ENCODE measurements around the gene RNF223.
A peak's percentile ranks its signal among the peaks of the same experiment; 100 is the strongest.
"Not testable (repeated sequence)": the region's sequence is repeated elsewhere in the genome, so short reads cannot be mapped to it uniquely, and the experiment has no call there.

The RNF223 gene

DNA sequence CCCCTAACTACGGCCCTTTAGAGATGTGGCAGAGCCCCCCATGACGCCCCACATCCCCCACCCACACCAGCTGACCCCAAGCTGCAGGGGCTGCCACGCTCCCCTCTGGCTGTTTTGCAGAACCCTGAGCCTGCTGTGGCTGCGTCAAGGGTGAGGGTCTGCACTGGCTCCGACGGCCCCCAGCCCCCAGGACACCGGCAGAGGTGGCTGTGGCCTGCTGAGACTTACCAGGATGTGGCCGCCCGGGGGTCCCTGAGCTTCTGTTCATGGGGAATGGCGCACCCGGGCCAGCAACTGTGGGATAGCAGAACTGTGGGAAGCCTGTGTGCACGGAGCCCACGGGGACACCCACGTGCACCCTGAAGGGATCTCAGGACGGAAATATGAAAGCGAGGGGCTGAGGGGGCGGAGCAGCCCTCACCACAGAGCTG lies 12.8 kb upstream of the RNF223 start:
- FAIRE-seq, result no peak

DNA sequence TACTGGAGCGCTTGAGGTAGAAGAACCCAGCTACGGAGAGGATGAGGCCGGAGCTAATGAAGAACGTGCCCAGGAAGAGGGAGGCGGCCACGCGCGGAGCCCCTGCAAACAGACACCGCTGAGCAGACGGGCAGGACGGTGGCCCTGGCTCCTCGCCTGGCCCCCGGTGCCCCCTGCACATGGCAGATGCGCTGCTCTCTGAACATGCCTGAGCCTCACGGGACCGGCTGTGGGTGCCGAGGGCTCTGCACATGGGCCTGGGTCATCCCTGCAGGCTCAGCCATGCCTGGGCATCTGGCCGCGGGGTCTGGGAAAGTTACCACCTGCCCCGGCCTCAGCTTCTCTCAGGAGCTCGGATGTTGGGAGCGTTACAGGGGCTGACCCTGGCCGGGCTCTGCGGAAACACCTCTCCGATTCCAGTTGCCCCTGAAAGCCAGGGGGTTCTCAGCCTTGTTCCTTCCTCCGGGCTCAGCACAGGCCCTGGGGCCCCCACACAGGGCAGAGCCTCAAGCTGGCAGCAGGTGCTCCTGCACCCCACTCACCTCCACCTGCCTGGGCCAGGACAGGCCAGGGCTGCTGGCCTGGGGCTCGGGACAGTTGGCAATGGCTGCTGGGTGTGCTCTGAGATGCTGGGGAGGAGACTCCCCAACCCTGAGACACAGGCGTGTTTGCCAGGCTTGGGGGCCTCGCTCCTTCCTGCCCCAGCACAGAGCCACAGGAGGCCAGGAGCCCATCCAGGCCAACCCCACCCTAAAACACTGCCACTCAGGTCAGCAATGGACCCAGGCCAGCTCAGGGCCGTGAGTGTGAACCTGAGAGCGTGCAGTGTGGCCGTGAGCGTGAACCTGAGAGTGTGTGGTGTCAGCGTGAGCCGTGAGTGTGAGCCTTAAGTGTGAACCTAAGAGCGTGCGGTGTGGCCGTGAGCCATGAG lies 12.1 kb upstream of the RNF223 start:
- no peak for FAIRE-seq

DNA sequence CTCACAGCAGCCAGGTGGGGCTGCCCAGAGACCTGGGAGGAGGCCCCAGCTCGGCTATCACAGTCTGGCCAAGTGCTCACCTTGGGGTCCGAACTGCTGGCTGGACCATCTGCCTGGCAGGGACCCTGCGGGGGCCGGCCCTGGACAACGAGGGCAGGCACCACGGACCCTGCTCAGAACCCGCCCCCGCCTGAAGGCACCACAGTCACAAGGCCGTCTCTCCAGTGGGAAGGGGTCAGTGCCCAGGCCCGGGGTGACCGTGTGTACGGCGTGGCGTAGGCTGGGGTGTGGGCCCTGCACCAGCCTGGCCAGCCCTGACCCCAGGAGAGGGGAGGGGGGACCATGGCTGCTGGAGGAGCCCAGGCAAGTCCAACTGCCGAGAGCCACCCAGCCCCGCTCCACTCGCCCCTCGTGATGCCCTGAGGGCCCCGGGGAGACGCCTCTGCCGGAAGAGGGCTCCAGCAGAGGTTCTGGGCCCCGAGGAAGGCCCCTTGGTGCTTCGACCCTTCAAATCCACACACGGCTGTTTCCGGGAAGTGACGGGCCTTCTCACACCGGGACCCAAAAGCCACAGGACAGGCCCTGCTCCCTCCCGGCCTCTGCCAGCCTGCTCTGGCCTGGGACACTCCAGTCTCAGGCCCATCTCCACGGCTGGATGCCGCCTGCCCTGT lies 11.2 kb upstream of the RNF223 start:
- no peak for FAIRE-seq

GRCh38 chr1:1084372-1085170 lies 10.5 kb upstream of the RNF223 start:
- FAIRE-seq, result no peak

GRCh38 chr1:1083416-1084371 lies 9.6 kb upstream of the RNF223 start:
- FAIRE-seq, result no peak

- FAIRE-seq, result no peak
Measured at GRCh38 chr1:1082776-1083415, 8.8 kb upstream of the RNF223 start.

DNA sequence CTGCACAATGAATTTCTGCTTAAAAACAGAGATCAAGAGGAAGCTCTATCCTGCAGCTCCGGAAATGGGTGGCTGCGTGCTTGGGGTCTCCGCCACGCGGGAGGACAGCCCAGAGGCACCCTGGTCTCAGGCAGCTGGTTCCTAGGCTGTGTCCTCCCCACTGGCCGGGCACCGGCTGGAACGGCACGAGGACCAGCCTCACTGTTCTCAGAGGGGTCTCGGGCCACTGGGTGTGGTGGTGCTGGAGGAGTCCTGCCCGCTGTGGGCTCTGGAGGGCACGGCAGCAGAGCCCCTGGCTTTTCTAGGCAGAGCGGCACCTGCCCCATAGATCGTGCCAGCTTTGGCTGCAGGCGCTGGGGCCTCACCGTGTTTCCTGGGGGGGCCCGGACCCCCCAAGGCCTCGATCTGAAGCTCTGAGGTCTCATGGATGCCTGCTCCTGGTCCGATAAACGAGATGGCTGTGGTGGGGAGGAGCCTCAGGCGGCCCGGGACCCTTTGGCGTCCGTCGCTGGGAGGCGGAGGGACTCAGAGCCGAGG lies 8.2 kb upstream of the RNF223 start:
- FAIRE-seq, result no peak

GRCh38 chr1:1081311-1082238 lies 7.5 kb upstream of the RNF223 start:
- FAIRE-seq, result no peak

GRCh38 chr1:1080951-1081310 lies 6.8 kb upstream of the RNF223 start:
- FAIRE-seq, result no peak

DNA sequence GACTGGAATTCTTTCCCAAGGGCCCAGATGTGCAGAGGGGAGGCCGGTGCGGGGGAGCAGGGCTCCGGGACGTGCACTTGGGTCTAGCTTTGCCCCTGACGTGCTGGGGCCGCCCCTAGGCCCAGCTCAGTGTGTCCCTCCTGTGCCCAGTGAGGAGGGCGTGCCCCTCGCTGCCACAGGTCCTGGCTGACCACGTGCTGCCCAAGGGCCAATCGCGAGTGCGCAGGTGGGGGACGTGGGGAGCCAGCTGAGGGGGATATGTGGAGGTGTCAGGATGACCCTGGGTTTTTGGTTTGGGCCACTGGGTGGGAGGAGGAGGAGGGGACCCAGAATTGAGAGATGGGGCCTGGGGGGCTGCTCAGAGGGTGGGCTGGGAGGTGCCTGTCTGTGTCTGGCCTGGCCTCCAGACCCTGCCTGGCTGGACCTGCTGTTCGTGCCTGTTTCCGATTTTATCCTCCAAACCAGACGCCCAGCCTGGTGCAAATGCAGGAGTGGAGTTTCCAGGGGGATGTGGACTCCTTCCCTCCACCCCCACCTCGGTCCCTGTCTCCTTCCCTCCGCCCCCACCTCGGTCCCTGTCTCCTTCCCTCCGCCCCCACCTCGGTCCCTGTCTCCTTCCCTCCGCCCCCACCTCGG lies 6.1 kb upstream of the RNF223 start:
- FAIRE-seq, result peak; percentile 51

DNA sequence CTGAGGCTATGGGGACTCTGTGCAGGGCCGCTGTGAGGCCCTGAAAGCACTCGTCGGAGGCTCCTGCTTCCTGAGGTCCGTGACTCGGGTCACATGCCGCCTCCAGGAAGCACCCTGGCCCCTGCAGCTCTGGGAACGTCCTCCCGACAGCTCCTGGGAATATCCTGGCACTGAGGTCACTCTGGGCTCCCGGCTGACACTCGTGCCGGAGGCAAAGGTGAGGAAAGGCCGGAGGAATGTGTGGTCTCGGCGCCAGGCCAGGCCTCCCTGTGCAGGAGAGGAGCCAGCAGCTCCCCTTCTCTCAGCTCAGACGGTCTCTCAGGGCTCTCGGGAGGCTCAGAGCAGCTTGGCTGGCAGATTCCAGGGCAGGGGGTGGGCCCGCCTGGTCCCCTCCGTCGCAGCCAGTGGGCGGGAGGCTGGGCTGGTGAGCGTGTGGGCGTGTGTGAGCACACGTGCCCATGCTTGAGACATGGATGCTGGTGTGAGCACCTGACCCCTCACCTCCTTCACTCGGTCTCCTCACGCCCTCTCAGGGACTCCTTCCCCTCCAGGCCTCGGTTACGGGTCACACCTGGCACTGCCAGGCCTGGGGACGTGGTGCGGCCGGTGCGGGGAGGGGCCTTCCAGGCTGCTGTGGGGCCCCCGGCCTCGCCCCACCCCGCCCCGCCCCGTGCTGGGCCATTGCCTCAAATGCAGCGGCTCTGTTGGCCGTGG lies 5.5 kb upstream of the RNF223 start:
- peak; percentile 97 for FAIRE-seq

DNA sequence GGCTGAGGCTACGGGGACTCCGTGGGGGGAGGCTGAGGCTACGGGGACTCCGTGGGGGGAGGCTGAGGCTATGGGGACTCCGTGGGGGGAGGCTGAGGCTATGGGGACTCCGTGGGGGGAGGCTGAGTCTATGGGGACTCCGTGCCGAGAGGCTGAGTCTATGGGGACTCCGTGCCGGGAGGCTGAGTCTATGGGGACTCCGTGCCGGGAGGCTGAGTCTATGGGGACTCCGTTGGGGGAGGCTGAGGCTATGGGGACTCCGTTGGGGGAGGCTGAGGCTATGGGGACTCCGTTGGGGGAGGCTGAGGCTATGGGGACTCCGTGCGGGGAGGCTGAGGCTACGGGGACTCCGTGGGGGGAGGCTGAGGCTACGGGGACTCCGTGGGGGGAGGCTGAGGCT lies 3.3 kb upstream of the RNF223 start:
- not testable (repeated sequence) for FAIRE-seq

- no peak for FAIRE-seq
Measured at GRCh38 chr1:1075148-1075935, 1.2 kb upstream of the RNF223 start.

DNA sequence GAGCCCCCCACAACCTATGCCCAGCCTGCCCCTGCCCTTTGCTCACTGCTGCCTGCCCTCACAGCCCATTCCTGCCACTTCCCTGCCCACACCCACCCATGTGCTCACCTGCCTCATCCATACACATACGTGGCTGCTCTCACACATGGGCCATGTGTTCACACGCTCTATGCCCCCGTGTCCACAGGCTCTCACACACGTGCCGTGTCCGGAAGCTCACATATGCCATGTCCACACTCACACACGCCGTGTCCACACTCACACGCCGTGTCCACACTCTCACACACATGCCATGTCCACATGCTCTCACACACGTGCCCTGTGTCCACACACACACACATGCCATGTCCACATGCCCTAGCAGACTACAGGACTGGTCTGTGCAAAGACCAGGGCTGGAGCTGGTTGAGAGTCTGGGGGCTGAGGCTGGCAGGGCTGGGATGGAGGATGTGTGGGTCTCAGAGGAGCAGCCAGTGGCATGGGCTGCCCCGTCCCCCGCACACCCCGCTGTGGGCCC lies 583 bp upstream of the RNF223 start:
- FAIRE-seq, result no peak

DNA sequence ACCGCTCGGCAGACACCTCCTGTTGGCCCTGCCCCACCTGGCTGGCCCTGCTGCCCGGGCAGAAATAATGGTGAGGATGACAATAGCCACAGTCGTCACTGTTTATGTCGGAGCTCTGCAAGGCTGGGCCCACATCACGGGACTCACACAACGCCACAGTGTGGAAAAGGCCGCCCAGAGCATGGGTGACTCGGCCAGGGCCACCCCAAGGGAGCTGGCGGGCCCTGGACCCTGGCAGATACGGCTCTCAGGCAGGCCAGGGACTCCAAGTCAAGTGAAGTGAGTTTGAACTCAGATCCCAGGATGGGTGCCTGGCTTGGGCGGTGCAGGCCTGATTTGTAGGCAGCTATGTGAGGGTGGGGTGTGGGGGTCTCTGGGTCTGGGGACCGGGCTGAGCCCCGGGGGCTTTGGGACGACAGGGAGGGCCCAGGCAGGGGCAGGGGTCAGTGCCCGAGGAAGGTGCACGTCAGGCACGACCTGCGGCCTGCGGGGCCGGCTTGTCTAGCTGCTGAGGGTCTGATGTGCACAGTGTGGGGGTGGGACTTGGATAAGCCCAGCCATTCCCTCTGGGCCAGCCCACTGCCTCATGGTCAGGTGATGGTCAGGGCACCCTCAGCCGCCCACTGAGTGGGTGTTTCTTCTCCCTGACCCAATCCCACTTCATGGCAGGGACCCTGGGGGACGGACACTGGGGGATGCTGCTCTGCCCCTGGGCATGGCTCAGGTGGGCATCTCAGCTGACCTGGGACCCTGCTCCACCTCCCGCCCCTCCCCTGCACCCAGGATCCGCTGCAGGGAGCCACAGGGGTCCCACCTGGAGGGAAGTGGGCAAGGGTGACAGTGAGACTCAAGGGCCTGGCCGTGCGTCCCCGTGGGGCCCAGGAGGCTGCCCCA lies 1.0 kb downstream of the RNF223 start:
- no peak for FAIRE-seq

DNA sequence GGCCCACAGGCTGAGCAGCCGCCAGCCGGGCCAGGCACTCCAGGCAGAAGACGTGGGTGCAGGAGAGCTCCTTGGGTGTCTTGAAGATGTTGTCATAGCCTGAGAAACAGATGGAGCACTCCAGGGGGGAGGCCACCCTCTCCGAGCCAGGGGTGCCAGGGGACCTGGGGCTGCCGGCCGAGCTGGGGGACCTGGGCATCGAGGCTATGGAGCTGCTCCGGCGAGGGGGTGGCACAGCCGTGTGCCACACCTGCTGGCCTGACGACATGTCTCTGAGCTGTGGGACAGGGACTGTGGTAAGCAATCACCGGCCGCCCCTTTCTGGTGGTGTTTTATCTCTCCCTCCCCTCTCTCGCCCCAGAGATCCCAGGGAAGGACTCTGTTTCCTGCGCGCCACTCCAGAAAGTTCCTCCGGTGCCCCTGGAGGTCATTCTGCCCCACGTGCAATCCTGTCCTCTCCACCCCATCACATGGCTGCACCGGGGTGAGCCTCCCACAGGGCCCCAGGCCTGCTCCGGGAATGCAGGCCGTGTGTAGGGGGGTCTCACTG lies 1.7 kb downstream of the RNF223 start:
- FAIRE-seq, result no peak
